NCI-H446 (cell line): Measurements from ENCODE around the gene MPHOSPH8.

Experiments
- DNase-seq, 2 experiments: peaks; one replicate each; lab custom pipeline; 2025; lab: John Stamatoyannopoulos, UW

Gene MPHOSPH8

GRCh38 chr13:19633479-19634255 is at the start of gene MPHOSPH8:
Gene MPHOSPH8, plus strand, starts transcription at chr13:19633659. Its CDS starts 90 bp downstream, at chr13:19633749.
- peak; percentile 84 to 96 for DNase-seq

- no peak for DNase-seq
These were observed 46.4 kb upstream of the MPHOSPH8 start for GRCh38 chr13:19586904-19587634.

- DNase-seq = peak; percentile 24 to 55
These were observed 45.7 kb upstream of the MPHOSPH8 start for GRCh38 chr13:19587635-19588300.

- no peak for DNase-seq
These were observed 44.1 kb upstream of the MPHOSPH8 start for GRCh38 chr13:19589312-19589711.

- DNase-seq = no peak
These were observed 43.0 kb upstream of the MPHOSPH8 start for GRCh38 chr13:19590423-19590822.

GRCh38 chr13:19591864-19592263 is 41.6 kb upstream of the MPHOSPH8 start:
- DNase-seq = no peak

- no peak for DNase-seq
These were observed 40.7 kb upstream of the MPHOSPH8 start for GRCh38 chr13:19592657-19593180.

- DNase-seq = no peak
These were observed 37.4 kb upstream of the MPHOSPH8 start for GRCh38 chr13:19596086-19596485.

GRCh38 chr13:19596960-19597361 is 36.5 kb upstream of the MPHOSPH8 start:
- DNase-seq = no peak

GRCh38 chr13:19597523-19597922 is 35.9 kb upstream of the MPHOSPH8 start:
- DNase-seq = no peak

GRCh38 chr13:19601749-19602725 is 31.4 kb upstream of the MPHOSPH8 start:
- DNase-seq = peak in 1 of 2 experiments; percentile 66

- DNase-seq = no peak
These were observed 29.2 kb upstream of the MPHOSPH8 start for GRCh38 chr13:19604306-19604705.

- no peak for DNase-seq
These were observed 28.1 kb upstream of the MPHOSPH8 start for GRCh38 chr13:19605161-19605955.

GRCh38 chr13:19606152-19606551 is 27.3 kb upstream of the MPHOSPH8 start:
- no peak for DNase-seq

GRCh38 chr13:19606737-19607136 is 26.7 kb upstream of the MPHOSPH8 start:
- DNase-seq = no peak

GRCh38 chr13:19607523-19608078 is 25.9 kb upstream of the MPHOSPH8 start:
- DNase-seq = no peak

- DNase-seq = no peak
These were observed 14.5 kb upstream of the MPHOSPH8 start for GRCh38 chr13:19618977-19619376.

GRCh38 chr13:19622193-19622592 is 11.3 kb upstream of the MPHOSPH8 start:
- DNase-seq = no peak

- DNase-seq = no peak
These were observed 9.2 kb upstream of the MPHOSPH8 start for GRCh38 chr13:19624265-19624664.

- no peak for DNase-seq
These were observed 462 bp upstream of the MPHOSPH8 start for GRCh38 chr13:19632915-19633478.
